Hepatic stellate cell (primary cell): ENCODE results near the gene MRPL50.
"Not testable (repeated sequence)": the region's sequence is repeated elsewhere in the genome, so short reads cannot be mapped to it uniquely, and the experiment has no call there.

Experiments used
- DNase-seq: peaks from one replicate; pipeline ENCODE4 v3.0.0; 2011; ENCODE audit warnings: low spot score

The MRPL50 gene

GRCh38 chr9:101417977-101418376 is 19.6 kb upstream of the MRPL50 start:
- no peak for DNase-seq

GRCh38 chr9:101417389-101417788 is 19.0 kb upstream of the MRPL50 start:
- DNase-seq, result no peak

GRCh38 chr9:101415578-101415977 is 17.2 kb upstream of the MRPL50 start:
- DNase-seq, result no peak

- DNase-seq, result no peak
These were observed 16.4 kb upstream of the MRPL50 start for GRCh38 chr9:101414839-101415238.

GRCh38 chr9:101409079-101409477 is 10.7 kb upstream of the MRPL50 start:
- DNase-seq, result no peak

- DNase-seq, result no peak
These were observed 10.1 kb upstream of the MRPL50 start for GRCh38 chr9:101408374-101409078.

- no peak for DNase-seq
These were observed 5.3 kb upstream of the MRPL50 start for GRCh38 chr9:101403516-101404285.

- no peak for DNase-seq
These were observed 1.7 kb upstream of the MRPL50 start for GRCh38 chr9:101400120-101400519.

- DNase-seq, result no peak
These were observed 1.2 kb upstream of the MRPL50 start for GRCh38 chr9:101399643-101399970.

- DNase-seq, result no peak
These were observed 668 bp upstream of the MRPL50 start for GRCh38 chr9:101398930-101399642.

GRCh38 chr9:101397746-101398067 is 711 bp downstream of the MRPL50 start:
- no peak for DNase-seq

GRCh38 chr9:101394687-101395086 is 3.7 kb downstream of the MRPL50 start:
- DNase-seq, result no peak

GRCh38 chr9:101393135-101393534 is 5.3 kb downstream of the MRPL50 start:
- no peak for DNase-seq

- DNase-seq, result no peak
These were observed 9.9 kb downstream of the MRPL50 start for GRCh38 chr9:101388507-101388993.

GRCh38 chr9:101387871-101388506 is 10.4 kb downstream of the MRPL50 start:
- no peak for DNase-seq

- not testable (repeated sequence) for DNase-seq
These were observed 13.4 kb downstream of the MRPL50 start, which contains the start of gene BAAT for GRCh38 chr9:101384873-101385536. BAAT (minus strand) TSS chr9:101385006; CDS start chr9:101371404, 13,602 bp downstream.

GRCh38 chr9:101383361-101383760 is 15.1 kb downstream of the MRPL50 start:
- no peak for DNase-seq

GRCh38 chr9:101381833-101382342 is 16.5 kb downstream of the MRPL50 start:
- DNase-seq, result no peak

GRCh38 chr9:101381118-101381517 is 17.3 kb downstream of the MRPL50 start:
- DNase-seq, result no peak

GRCh38 chr9:101380295-101380694 is 18.1 kb downstream of the MRPL50 start:
- no peak for DNase-seq

- DNase-seq, result no peak
These were observed 22.1 kb downstream of the MRPL50 start for GRCh38 chr9:101376111-101376848.
